HS-27A (cell line): Measurements from ENCODE around the gene P2RY12.

Source experiments
- DNase-seq: peaks from one replicate; pipeline ENCODE4 v3.0.0-alpha.2; 2012; ENCODE audit warnings: low read depth, missing footprints

Gene P2RY12

DNA sequence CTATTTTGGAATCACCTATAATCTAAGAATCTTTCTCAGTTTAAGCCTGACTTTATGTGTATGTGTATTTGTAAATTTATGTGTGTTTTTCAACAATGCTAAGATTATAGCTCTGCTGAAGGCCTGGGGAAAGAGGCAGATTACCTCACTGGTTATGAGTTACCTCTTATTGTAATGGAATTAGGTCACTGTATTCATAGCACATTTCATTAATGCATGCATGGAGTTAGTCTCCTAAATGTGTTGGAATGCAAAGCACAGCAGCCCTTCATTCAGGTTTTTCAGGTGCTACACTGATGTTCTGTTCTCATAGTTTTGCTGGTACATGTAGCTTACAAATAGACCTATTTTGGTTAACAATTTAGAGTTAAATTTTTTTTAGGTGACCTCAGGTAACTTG lies 77.4 kb downstream of the P2RY12 start:
- no peak for DNase-seq

- no peak for DNase-seq
Observed at GRCh38 chr3:151306168-151306810, 78.3 kb downstream of the P2RY12 start.

- no peak for DNase-seq
Observed at GRCh38 chr3:151305775-151306151, 78.8 kb downstream of the P2RY12 start.

- DNase-seq = peak; percentile 75
Observed at GRCh38 chr3:151305060-151305774, 79.3 kb downstream of the P2RY12 start.

- no peak for DNase-seq
Observed at GRCh38 chr3:151303751-151304150, 80.8 kb downstream of the P2RY12 start.

GRCh38 chr3:151301787-151302186 lies 82.8 kb downstream of the P2RY12 start:
- no peak for DNase-seq

DNA sequence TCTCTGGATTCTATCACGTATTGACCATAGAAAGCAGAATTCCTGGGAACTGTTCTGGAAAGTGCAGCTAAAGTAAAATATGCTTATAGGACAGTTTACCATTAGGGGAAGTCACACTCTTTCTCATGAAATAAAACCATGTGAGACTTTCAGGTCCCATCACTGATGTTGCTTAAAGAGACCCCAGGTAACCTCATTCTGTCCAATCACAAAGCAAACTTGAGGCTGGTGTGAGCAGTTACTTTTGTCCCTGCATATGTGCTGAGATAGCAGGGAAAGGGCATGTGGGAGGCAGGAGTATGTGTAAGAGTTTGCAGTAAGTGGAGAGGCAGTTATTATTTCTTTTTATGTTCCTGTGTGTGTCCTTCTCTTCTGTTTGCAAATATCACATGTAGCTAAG lies 84.0 kb downstream of the P2RY12 start:
- DNase-seq = no peak

- DNase-seq = no peak
Observed at GRCh38 chr3:151299006-151299405, 85.5 kb downstream of the P2RY12 start.

DNA sequence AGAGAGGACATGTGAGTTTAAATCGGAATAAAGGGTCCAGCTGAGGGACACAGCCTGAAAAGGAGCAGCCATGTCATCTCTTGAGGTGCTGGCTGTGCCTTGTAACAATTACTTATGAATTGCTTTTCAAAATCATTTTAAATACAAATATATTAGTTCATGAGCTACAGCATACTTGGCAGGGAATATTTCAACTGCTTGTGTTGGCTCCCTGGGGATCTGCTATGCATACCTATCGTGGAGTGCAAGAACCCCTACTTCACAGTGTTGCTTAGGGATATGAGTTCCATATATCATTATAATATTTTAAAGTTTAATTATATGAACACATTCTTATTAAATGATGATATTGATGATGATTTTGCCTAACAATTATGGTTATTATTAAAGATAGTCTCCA lies 87.1 kb downstream of the P2RY12 start:
- DNase-seq = no peak

GRCh38 chr3:151296226-151296625 lies 88.3 kb downstream of the P2RY12 start:
- DNase-seq = no peak

DNA sequence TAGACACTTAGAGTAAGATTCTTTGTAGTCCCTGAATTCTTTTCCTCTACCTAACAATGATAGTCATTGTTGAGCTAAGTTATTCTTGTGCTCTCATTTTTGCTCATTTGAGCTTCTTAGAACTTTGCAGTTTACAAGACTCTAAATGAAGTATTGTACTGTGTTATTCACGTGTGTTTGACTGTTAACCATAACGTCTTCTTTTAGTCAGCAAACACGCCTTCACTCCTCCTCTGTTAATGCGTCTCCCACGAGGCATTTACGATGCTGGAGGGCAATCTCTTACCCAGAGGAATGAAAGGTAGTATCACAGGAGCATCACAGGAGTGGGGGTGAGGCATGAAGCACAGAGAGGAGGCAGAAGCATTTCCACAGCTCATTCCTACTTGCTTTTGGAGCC lies 91.4 kb downstream of the P2RY12 start:
- no peak for DNase-seq

GRCh38 chr3:151290673-151291072 lies 93.9 kb downstream of the P2RY12 start:
- DNase-seq = no peak

- no peak for DNase-seq
Observed at GRCh38 chr3:151289445-151289844, 95.1 kb downstream of the P2RY12 start.
